ENCODE measurements around the gene THAP7. TPM values are rescaled to one million over a fixed set of nuclear protein-coding genes. Genes with fewer than 3 reads are reported as not detected.

The THAP7 gene
- total and polyA plus RNA-seq, 9 of the 15 experiments (the other 6 are each of a cell fraction or from before 2014, with no cell fraction given): 7.9 to 263 (median 84.1) TPM

- TF ChIP-seq KLF16 (IDR thresholded peaks at IDR 0.05) (no peak), ZNF146 (CRISPR knock-in tag; IDR thresholded peaks at IDR 0.05; ENCODE audit: unreplicated experiment) (no peak), U2AF1 (optimal IDR thresholded peaks at IDR 0.05; ENCODE audit: low read depth, low read length) (peak; percentile 33), JUNB (CRISPR knock-in tag; conservative IDR thresholded peaks at IDR 0.05) (no peak), ZNF780A (CRISPR knock-in tag; IDR thresholded peaks at IDR 0.05) (no peak), ZNF655 (CRISPR knock-in tag; IDR thresholded peaks at IDR 0.05) (no peak), TCF7 (IDR thresholded peaks at IDR 0.05; ENCODE audit: borderline replicate concordance) (no peak), TCF3 (CRISPR knock-in tag; IDR thresholded peaks at IDR 0.05) (no peak; the same call in 1 of the 2 replicates), NFE2 (IDR thresholded peaks at IDR 0.05; ENCODE audit: low read depth) (no peak), SMC3 (conservative IDR thresholded peaks at IDR 0.05; ENCODE audit: insufficient read depth, low read depth, low read length) (no peak), ZKSCAN1 (IDR thresholded peaks at IDR 0.05; ENCODE audit: low read depth, low read length) (no peak), MEF2A (IDR thresholded peaks at IDR 0.05; ENCODE audit: control insufficient read depth, low read depth, low read length) (no peak), ETS2 (tag; IDR thresholded peaks at IDR 0.05; ENCODE audit: borderline replicate concordance, poor library complexity, severe bottlenecking) (no peak), ZNF408 (CRISPR knock-in tag; IDR thresholded peaks at IDR 0.05; ENCODE audit: low read depth) (no peak), HMG20A (CRISPR knock-in tag; conservative IDR thresholded peaks at IDR 0.05) (no peak), E2F3 (CRISPR knock-in tag; IDR thresholded peaks at IDR 0.05) (no peak), GABPA (tag; conservative IDR thresholded peaks at IDR 0.05; ENCODE audit: low read depth) (no peak), SUPT5H (IDR thresholded peaks at IDR 0.05) (peak; percentile 83), EWSR1 (IDR thresholded peaks at IDR 0.05; ENCODE audit: borderline replicate concordance, low read depth, partially characterized antibody) (no peak), SNAPC5 (CRISPR knock-in tag; IDR thresholded peaks at IDR 0.05) (peak; percentile 36; the same call in 1 of the 2 replicates), SMARCA5 (IDR thresholded peaks at IDR 0.05) (no peak), ZC3H11A (IDR thresholded peaks at IDR 0.05; ENCODE audit: low read depth, low read length) (peak; percentile 28; the same call in 1 of the 2 replicates), FOXP1 (CRISPR knock-in tag; IDR thresholded peaks at IDR 0.05) (peak; percentile 73; the same call in 1 of the 2 replicates), HNRNPLL (IDR thresholded peaks at IDR 0.05; ENCODE audit: low read depth, low read length, poor library complexity, severe bottlenecking) (peak; percentile 16), HEY1 (CRISPR knock-in tag; IDR thresholded peaks at IDR 0.05; ENCODE audit: borderline replicate concordance) (no peak)
- TF ChIP-seq, protein P1, sequence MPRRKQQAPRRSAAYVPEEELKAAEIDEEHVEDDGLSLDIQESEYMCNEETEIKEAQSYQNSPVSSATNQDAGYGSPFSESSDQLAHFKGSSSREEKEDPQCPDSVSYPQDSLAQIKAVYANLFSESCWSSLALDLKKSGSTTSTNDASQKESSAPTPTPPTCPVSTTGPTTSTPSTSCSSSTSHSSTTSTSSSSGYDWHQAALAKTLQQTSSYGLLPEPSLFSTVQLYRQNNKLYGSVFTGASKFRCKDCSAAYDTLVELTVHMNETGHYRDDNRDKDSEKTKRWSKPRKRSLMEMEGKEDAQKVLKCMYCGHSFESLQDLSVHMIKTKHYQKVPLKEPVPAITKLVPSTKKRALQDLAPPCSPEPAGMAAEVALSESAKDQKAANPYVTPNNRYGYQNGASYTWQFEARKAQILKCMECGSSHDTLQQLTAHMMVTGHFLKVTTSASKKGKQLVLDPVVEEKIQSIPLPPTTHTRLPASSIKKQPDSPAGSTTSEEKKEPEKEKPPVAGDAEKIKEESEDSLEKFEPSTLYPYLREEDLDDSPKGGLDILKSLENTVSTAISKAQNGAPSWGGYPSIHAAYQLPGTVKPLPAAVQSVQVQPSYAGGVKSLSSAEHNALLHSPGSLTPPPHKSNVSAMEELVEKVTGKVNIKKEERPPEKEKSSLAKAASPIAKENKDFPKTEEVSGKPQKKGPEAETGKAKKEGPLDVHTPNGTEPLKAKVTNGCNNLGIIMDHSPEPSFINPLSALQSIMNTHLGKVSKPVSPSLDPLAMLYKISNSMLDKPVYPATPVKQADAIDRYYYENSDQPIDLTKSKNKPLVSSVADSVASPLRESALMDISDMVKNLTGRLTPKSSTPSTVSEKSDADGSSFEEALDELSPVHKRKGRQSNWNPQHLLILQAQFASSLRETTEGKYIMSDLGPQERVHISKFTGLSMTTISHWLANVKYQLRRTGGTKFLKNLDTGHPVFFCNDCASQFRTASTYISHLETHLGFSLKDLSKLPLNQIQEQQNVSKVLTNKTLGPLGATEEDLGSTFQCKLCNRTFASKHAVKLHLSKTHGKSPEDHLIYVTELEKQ (CRISPR knock-in tag; IDR thresholded peaks at IDR 0.05): no peak; the same call in 1 of the 2 replicates
Observed at GRCh38 chr22:20953668-20954500, 48.0 kb downstream of the THAP7 start (continued).
